Lower leg skin (tissue), 3 donors: ENCODE data around the gene DDX42.

Experiments used
- CTCF ChIP-seq, 3 donors: fragments of 450-650 bp; IDR thresholded peaks; one replicate each; pipeline ENCODE4 v1.5.1; 2016; ENCODE audit warnings: antibody characterized with exemption in 3 of 3, mild to moderate bottlenecking in 3 of 3, moderate library complexity in 2 of 3
- POLR2A ChIP-seq, 2 donors: fragments of 450-650 bp; IDR thresholded peaks; one replicate each; pipeline ENCODE4 v1.6.1; 2016 to 2017; ENCODE audit warnings: antibody characterized with exemption in 2 of 2, mild to moderate bottlenecking in 1 of 2, moderate library complexity in 1 of 2

DNA sequence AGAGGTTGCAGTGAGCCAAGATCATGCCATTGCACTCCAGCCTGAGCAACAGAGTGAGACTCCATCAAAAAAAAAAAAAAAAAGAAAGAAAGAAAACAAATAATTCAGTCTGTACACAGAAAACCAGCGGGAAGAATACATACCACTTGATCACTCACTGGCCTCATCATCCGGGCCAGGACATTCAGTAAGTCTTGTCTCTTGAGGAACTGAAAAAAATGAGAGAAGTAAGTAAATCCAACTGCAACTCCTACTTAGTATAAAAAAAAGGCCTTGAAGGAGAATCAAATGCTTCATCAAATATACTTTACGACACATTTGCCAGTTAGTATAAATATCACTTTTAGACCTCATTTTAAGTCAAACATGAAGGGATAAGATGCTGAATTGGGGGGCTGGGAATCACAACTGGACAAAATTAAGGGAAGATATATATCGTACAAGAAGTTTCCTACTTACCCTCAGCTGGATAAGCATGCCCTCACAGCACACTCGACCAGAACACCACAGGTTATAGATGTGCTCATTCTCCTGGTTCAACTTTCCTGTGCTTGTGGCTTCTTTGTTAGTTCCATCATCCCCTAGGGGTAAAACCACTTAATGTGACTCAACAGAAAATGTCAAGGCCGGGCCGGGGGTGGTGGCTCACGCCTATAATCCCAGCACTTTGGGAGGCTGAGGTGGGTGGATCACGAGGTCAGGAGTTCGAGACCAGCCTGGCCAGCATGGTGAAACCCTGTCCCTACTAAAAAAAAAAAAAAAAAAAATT is 13.0 kb upstream of the DDX42 start:
- TF ChIP-seq CTCF (IDR thresholded peaks at IDR 0.05) (no peak), POLR2A (IDR thresholded peaks at IDR 0.05) (no peak)
